ENCODE measurements around the gene ERI2. TPM values are rescaled to one million over a fixed set of nuclear protein-coding genes. Genes with fewer than 3 reads are reported as not detected.

The ERI2 gene
- total RNA-seq, 1 experiment from 2014 or later, result 22.4 TPM

DNA sequence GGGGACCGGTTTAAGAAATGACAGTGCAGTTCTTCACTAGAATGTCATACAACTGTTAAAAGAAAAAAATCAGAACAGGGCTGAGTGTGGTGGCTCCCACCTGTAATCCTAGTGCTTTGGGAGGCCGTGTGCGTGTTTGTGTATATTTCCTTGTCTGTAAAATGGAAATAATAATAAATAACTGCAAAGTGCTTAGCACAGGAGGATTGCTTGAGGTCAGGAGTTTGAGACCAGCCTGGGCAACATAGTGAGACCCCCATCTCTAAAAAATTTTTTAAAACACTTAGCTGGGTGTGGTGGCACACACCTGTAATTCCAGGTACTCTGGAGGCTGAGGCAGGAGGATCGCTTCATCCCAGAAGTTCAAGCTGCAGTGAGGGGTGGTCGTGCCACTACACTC, 40.0 kb downstream of the ERI2 start:
- H2BK20ac ChIP-seq (ENCODE audit: low read depth, low read length, poor library complexity, severe bottlenecking), result no peak overlapping the region
- H3K9me3 ChIP-seq (ENCODE audit: control insufficient read depth, low read depth, low read length), result no peaks in the 10 kb centered on the region
- H4K5ac ChIP-seq (ENCODE audit: insufficient read length, low read depth, low read length), result no peak overlapping the region
- H3T11ph ChIP-seq (ENCODE audit: low read length), result no peak overlapping the region
- H4K8ac ChIP-seq (replicated peaks; ENCODE audit: insufficient read length, low read depth, low read length), result no peak overlapping the region
- H3K36me3 Mint-ChIP-seq (ENCODE audit: insufficient read depth in 1 of 3, low read depth in 3 of 3), result peaks cover 0 to 10% (median 0%) of the 10 kb centered on the region in 3 experiments; a peak in 1 of 7 replicates
- H3K18ac ChIP-seq (ENCODE audit: insufficient read length, low read depth, low read length), result no peak overlapping the region
- no peak overlapping the region for H2AK5ac ChIP-seq (ENCODE audit: insufficient read length, low read length)
- no peak overlapping the region for H3K56ac ChIP-seq (ENCODE audit: insufficient read length, low read depth, low read length)
- H3K27ac Mint-ChIP-seq, result no peak overlapping the region
- H3K79me1 ChIP-seq (ENCODE audit: insufficient read depth, low read depth, low read length, poor library complexity, severe bottlenecking), result no peaks in the 10 kb centered on the region
- no peak overlapping the region for H3K4me2 ChIP-seq (ENCODE audit: insufficient read depth, insufficient read length, low read length)
- H2BK12ac ChIP-seq (ENCODE audit: insufficient read length, low read depth, low read length), result no peak overlapping the region
- peaks cover 5% of the 10 kb centered on the region for H3K27me3 Mint-ChIP-seq (ENCODE audit: low read depth)
- WGBS (ENCODE audit: extremely low coverage, insufficient read length, low lambda C conversion rate), result no CpG with 5 or more reads among the region's 5 CpGs
- H3K23me2 ChIP-seq (ENCODE audit: insufficient read length, low read depth, low read length, poor library complexity, severe bottlenecking), result no peaks in the 10 kb centered on the region
- H3K4me1 Mint-ChIP-seq, result peaks cover 16 to 18% of the 10 kb centered on the region in 2 experiments
- H3K4ac ChIP-seq (ENCODE audit: low read depth, low read length), result no peak overlapping the region
- no peak overlapping the region for H3K23ac ChIP-seq (ENCODE audit: insufficient read length, low read depth, low read length)
- H3K27ac ChIP-seq (ENCODE audit: insufficient read length, low read depth, low read length), result no peak overlapping the region
- TF ChIP-seq, protein P1, sequence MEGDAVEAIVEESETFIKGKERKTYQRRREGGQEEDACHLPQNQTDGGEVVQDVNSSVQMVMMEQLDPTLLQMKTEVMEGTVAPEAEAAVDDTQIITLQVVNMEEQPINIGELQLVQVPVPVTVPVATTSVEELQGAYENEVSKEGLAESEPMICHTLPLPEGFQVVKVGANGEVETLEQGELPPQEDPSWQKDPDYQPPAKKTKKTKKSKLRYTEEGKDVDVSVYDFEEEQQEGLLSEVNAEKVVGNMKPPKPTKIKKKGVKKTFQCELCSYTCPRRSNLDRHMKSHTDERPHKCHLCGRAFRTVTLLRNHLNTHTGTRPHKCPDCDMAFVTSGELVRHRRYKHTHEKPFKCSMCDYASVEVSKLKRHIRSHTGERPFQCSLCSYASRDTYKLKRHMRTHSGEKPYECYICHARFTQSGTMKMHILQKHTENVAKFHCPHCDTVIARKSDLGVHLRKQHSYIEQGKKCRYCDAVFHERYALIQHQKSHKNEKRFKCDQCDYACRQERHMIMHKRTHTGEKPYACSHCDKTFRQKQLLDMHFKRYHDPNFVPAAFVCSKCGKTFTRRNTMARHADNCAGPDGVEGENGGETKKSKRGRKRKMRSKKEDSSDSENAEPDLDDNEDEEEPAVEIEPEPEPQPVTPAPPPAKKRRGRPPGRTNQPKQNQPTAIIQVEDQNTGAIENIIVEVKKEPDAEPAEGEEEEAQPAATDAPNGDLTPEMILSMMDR (conservative IDR thresholded peaks at IDR 0.05), result no peak
- no peaks in the 10 kb centered on the region for H3K79me2 ChIP-seq (ENCODE audit: insufficient read depth, low read length)
- no peak overlapping the region for H2BK5ac ChIP-seq (ENCODE audit: insufficient read length, low read length)
- no peak overlapping the region for H2BK15ac ChIP-seq (ENCODE audit: low read depth, low read length)
- H3K4me3 Mint-ChIP-seq, result no peak overlapping the region
- no peaks in the 10 kb centered on the region for H4K20me1 ChIP-seq (ENCODE audit: control insufficient read depth, insufficient read depth, insufficient read length)
- H3K9ac ChIP-seq (ENCODE audit: extremely low read depth, insufficient read length, low read length), result no peak overlapping the region
- H3K27me3 ChIP-seq (ENCODE audit: insufficient read depth, low read length), result no peaks in the 10 kb centered on the region
- no peak for DNase-seq
- no peaks in the 10 kb centered on the region for H3K4me1 ChIP-seq (ENCODE audit: insufficient read depth, low read length)
- H4K91ac ChIP-seq (ENCODE audit: insufficient read length, low read depth, low read length), result no peak overlapping the region
- peaks cover 10 to 12% of the 10 kb centered on the region in 2 experiments for H3K9me3 Mint-ChIP-seq
- H2BK120ac ChIP-seq (ENCODE audit: low read depth, low read length, poor library complexity, severe bottlenecking), result no peak overlapping the region
- no peak overlapping the region for H3K14ac ChIP-seq (ENCODE audit: insufficient read depth, low read length)
- no peak overlapping the region for H2AFZ ChIP-seq (ENCODE audit: low read length)

Measured in H9 (cell line).